22Rv1 (cell line): ENCODE data around the gene BTD.
"Not testable (repeated sequence)": the region's sequence is repeated elsewhere in the genome, so short reads cannot be mapped to it uniquely, and the experiment has no call there.

Experiments used
- H3K27ac ChIP-seq: fragments of 450-650 bp; 2 replicates; pipeline ENCODE4 v1.5.1; 2017
- ZFX ChIP-seq: fragments of 450-650 bp; IDR thresholded peaks from 2 replicates; pipeline ENCODE4 v1.6.1; 2017; ENCODE audit warnings: antibody characterized with exemption, borderline replicate concordance
- TF ChIP-seq, protein P1 (sequence below): fragments of 450-650 bp; IDR thresholded peaks from 2 replicates; pipeline ENCODE4 v1.5.1; 2017; ENCODE audit warnings: mild to moderate bottlenecking

BTD gene

DNA sequence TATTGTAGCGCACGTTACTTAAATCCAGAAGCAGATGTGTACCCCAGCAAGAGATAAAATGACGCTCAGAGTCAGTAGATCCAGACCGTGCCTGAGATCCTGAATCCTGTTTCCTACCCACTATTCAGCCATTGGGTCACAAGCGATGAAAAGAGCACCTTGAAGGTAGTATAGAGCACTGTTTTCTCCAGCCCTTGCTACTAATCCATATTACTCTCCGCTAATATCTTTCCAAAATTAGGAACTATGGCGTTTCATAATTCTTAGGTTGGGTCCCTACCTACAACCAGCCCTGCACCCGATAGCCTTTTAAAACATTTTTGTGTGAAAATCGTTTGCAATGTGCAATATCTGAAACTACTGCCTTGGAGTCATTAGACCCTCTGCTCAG lies 596 bp downstream of the BTD start:
- TF ChIP-seq, protein P1, sequence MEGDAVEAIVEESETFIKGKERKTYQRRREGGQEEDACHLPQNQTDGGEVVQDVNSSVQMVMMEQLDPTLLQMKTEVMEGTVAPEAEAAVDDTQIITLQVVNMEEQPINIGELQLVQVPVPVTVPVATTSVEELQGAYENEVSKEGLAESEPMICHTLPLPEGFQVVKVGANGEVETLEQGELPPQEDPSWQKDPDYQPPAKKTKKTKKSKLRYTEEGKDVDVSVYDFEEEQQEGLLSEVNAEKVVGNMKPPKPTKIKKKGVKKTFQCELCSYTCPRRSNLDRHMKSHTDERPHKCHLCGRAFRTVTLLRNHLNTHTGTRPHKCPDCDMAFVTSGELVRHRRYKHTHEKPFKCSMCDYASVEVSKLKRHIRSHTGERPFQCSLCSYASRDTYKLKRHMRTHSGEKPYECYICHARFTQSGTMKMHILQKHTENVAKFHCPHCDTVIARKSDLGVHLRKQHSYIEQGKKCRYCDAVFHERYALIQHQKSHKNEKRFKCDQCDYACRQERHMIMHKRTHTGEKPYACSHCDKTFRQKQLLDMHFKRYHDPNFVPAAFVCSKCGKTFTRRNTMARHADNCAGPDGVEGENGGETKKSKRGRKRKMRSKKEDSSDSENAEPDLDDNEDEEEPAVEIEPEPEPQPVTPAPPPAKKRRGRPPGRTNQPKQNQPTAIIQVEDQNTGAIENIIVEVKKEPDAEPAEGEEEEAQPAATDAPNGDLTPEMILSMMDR, result no peak
- no peak for TF ChIP-seq ZFX
- peak overlapping the region; percentile 93 for H3K27ac ChIP-seq

DNA sequence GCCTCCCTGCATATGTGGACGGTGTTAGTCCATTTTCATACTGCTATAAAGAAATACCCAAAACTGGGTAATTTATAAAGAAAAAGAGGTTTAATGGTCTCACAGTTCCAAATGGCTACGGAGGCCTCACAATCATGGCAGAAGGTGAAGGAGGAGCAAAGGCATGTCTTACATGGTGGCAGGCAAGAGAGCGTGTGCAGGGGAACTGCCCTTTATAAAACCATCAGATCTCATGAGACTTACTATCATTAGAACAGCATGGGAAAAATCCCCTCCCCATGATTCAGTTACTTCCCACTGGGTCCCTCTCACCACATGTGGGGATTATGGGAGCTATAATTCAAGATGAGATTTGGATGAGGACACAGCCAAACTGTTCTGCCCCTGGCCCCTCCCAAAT lies 1.3 kb downstream of the BTD start:
- H3K27ac ChIP-seq, result peak overlapping the region; percentile 93

DNA sequence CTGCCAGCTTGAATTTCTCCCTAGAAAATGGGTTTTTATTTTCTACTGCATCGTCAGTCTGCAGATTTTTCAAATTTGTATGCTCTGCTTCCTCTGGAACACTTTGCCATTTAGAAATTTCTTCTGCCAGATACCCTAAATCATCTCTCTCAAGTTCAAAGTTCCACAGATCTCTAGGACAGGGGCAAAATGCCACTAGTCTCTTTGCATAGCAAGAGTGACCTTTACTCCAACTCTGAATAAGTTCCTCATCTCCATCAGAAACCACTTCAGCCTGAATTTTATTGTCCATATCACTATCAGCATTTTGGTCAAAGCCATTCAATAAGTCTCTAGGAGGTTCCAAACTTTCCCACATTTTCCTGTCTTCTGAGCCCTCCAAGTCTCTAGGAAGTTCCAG lies 3.0 kb downstream of the BTD start:
- H3K27ac ChIP-seq, result not testable (repeated sequence)

DNA sequence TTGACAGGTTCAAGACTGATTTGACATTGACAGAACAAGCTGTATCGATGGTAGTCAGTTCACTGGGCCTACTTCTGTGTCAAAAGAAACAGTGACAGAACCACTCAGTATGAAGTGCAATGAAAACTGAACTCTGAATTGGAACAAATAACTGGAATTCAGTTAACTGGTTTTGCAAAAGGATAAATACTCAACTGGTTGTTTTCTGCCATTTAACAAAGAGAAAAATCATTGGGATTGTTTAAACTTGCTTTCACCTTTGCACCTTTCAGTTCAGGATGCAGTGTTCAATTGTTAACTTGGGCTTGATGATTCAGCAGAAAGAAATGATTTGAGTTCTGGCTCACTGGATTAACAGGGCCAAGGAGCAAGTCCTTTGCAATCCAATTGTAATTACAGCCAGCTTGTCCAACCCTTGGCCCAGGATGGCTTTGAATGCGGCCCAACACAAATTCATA lies 4.9 kb downstream of the BTD start:
- H3K27ac ChIP-seq, result no peak overlapping the region
- TF ChIP-seq, protein P1, result no peak
- no peak for TF ChIP-seq ZFX

DNA sequence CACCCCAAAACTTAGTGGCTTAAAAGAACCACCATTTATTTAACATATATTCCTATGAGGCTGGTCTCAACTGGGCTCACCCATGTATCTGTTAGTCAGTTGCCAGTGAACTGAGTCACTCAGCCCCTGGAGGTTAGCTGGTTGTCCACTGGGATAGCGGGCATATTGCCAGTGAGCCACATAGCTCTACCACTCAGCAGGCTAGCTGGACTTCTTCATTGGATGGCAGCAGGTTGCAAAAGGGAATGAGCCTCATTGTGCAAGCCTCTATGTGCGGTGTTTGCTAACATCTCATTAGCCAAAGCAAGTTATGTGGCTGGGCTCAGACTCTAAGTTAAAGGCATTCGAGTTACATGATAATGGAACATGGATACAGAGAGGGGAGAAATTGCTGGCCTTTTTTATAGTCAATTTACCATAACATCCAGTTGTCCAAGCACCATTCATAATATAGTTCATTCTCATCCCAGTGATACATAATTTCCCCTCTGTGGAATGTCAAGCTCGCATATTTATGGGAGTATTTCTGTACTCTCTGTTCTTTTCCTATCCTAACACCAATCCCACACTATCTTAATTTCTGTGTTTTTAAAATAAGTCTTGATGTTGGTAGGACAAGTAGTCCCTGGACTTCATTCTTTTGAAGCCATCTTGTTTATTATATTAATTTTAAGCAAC lies 8.7 kb downstream of the BTD start:
- no peak for TF ChIP-seq ZFX
- TF ChIP-seq, protein P1, result no peak
- no peak overlapping the region for H3K27ac ChIP-seq

DNA sequence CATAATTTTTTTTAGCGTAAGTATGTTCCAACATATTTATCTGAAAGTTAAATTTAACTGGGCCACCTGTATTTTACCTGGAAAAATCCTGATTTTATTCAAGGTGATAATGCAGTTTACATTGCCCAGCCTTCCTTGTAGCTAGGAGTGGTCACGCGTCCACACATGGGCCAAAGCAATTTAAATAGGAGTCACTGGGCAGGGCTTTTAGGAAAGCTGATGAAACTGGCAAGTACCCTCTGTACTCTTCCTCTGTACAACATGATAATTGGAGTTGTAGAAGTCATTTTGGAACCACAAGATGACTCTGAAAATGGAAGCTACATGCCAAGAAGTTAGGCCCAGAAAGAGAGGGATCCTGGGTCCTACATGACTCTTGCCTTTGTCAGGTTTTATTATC lies 9.5 kb downstream of the BTD start:
- no peak for TF ChIP-seq ZFX
- TF ChIP-seq, protein P1, result no peak
- no peak overlapping the region for H3K27ac ChIP-seq

DNA sequence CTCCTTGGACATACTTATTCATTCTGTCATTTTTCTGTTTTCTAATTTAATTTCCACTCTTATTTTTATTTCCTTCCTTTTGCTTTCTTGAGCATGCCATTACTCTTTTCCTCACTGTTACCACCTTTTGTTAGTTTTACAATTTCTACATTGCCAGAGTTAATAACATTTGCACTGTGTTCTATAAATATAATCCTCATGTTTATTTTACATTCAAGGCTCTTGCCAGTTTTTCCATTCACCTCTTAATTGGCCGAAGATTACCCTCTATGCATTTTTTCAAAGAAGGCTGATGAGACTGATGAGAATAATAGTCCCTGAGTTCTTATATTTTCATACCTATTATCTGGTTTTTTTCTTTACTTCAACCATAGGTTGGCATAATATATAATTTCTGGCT lies 10.5 kb downstream of the BTD start:
- TF ChIP-seq, protein P1, result no peak
- no peak for TF ChIP-seq ZFX
- H3K27ac ChIP-seq, result peak overlapping the region; percentile 9; the same call in 1 of the 2 replicates

DNA sequence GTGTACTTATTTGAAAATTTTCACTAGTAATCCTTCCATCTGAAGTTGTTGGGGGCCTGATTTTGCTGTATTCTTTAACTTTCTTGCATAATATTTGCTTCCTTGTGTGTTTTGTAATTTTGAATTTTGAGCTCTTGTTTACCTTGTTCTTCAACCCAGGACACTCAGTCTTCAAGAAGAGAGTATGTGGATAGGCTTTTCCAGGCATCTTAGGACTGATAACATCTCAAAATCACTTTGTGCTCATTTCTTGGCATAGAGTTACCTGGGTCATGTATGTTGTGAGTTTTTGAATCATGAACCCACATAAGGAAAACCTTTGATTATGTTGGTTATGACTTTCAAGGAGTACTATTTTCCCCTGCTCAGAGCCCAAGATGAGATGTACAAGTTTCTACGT lies 13.4 kb downstream of the BTD start:
- TF ChIP-seq ZFX, result no peak
- TF ChIP-seq, protein P1, result no peak
- 0 out of 2 replicates have a peak overlapping the region, but pooled peaks have one; percentile 21 for H3K27ac ChIP-seq
